GM18909 (cell line): ENCODE results near the gene CRX.
"Not testable (repeated sequence)": the region's sequence is repeated elsewhere in the genome, so short reads cannot be mapped to it uniquely, and the experiment has no call there.

ENCODE experiments used
- ATAC-seq: cut with Tn5 transposase; IDR thresholded peaks from one replicate; pipeline ENCODE4 v1.9.1; 2021; ENCODE audit warnings: mild to moderate bottlenecking; ENCODE audit not compliant: unreplicated experiment, poor library complexity

Gene CRX

DNA sequence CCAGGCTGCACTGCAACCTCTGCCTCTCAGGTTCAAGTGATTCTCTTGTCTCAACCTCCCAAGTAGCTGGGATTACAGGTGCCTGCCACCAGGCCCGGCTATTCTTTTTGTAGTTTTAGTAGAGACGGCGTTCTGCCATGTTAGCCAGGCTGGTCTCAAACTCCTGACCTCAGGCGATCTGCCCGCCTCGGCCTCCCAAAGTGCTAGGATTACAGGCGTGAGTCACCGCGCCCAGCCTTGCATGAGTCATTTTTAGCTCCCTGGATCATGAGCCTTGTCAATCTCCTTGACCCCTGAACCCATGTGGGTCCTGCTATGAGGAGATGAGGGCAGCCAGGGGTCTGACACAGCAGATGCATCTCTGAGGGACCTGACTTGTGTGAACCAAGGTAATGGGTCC is 36.5 kb downstream of the CRX start:
- not testable (repeated sequence) for ATAC-seq

DNA sequence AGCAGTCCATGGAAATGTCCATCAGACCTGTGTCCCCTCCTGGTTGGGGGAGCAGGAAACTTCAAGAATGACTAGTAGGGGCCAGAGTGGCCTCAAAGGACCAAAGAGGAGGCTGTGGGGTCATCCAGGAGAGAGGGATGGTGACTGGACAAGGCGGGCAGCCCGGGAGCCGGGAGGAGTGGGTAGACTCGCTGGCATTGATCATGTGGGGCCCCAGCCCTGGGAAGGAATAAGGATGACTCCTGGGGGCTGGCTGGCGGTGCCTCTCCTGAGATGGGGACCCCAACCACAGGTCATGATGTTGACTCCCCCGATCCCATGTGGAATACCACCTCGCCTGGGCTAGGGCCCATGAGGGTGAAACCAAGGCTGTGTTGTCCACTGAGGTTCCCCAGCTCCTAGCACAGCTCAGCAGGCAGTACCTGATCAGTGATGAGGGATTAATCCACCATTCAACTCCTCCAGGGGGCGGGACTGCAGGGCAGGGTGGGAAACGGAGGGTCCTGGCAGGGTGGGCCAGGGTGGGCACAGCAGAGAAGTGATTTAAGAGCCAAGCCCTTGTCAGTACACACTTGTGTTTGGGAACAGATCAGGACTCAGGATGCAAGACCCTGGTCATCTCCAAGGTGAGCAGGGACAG is 37.0 kb downstream of the CRX start, which contains the start of gene TPRX2:
TPRX2 (plus strand) TSS at position 590 of the 640 bp plus-strand sequence; CDS start at position 602, 12 bp downstream.
- not testable (repeated sequence) for ATAC-seq

DNA sequence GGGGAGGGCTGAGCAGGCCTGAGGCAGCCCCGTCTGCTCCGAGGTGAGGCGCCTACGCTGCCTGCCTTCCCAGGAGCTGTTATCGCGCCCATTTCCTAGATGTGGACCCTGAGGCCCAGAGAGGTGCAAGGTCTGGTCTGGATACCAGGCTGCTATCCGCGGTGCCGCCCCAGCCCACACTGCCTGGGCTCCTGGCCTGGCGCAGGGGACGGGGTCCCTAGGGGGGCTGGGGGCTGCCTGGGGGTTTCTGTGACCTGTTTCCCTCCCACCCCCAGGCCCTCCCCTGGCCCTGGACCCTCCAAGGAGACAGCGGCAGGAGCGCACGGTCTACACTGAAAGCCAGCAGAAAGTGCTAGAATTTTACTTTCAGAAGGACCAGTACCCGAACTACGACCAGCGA is 38.1 kb downstream of the CRX start:
- not testable (repeated sequence) for ATAC-seq

DNA sequence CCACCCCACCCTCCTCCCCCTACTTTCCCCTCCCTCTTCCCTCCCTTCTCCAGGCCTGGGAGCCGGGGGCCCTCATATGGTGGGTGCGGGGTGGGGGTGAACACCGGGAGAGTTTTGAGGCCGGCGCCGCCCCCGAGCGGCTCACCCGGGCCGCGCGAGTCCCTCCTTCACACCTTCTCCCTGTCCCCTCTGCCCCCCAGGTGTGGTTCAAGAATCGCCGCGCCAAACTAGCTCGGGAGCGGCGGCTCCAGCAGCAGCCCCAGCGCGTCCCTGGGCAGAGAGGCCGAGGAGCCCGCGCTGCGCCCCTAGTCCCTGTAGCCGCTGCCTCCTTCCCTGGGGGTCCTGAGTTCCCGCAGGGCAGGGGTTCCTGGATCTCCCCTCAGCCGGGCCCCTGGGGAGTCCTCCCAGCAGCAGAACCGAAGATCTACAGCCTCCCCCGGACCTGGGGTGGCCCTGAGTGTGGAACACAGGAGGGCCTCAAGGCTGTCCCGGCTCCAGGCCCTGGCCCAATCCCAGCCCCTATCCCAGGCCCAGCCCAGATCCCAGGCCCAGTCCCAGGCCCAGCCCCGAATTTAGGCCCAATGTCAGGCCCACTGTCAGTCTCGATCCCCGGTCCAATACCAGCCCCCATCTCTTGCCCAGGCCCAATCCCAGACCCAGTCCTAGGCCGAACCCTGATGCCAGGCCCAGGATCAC is 39.0 kb downstream of the CRX start:
- ATAC-seq = no peak

DNA sequence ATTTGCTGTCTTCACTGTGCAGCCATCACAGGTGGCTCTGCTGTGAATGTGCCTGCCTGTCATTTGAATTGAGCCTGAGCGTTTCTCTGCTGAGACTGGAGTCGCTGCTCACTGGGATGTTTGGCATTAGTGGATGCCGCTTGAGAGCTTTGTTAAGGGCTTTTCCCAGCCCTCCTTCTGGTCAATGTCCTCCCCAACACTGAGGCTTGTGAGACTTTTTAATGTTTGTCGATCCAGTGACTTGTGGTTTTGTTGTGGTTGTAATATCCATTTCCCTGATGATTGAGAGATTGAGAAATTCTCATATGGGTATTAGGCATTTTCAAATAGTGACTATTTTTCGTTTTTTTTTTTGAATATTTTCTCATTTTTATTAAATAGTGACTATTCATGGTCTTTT is 39.9 kb downstream of the CRX start:
- no peak for ATAC-seq

DNA sequence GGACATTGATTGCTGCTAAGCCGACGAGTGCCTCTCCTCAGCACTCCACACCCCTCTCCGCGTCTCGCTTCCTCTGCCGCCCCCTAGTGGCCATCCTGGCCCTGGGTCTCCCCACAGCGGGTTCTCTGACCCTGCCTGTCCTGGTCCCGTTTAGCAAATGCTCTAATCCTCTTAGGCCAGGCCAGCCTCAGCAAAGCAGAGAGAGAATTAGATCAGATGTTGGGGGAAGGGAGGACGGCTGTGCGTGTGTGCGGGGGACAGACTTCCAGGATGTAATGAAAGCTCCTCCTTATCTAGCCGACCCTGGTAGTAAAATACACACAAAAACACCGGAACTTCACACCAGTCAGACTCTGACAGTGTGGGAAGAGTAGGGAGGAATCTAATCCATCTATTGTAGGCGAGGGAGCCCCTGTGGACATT is 41.8 kb downstream of the CRX start:
- no peak for ATAC-seq

DNA sequence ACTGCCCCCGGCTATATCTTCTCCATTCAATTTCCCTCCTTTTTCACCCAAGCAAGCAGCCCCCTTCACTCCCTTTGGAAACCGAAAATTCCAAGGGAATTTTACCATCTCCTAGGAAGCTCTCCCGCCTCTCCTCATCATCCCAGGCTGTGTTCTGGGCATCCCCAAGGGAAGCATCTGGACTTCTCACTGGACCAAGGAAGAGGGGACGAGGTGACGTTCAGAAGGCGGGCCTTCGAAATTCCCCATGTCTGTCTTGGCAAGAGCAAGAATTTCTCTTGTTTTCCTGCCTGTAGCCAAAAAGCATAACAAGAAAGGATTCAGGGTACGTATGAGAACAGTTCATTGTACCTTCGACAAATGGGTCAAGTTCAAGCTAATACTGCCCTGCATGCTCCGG is 43.4 kb downstream of the CRX start:
- ATAC-seq = no peak

DNA sequence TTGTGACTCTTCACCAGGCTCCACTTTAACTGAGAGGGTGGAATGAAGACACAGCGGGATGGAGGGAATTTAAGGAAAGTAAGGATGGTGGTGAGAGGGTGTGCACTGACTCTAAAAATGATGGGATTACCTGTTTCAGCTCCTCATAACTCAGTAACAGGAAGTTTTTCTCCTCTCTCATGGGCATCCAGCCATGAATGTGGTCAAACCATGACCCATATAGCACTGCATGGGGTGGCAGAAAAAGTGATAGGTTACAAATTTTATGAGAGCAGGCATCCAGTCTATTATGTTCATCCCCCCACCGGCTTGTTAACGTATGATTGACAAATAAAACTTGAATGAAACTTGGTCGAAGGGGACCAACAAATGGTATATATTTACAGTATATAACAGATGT is 57.2 kb downstream of the CRX start:
- no peak for ATAC-seq

DNA sequence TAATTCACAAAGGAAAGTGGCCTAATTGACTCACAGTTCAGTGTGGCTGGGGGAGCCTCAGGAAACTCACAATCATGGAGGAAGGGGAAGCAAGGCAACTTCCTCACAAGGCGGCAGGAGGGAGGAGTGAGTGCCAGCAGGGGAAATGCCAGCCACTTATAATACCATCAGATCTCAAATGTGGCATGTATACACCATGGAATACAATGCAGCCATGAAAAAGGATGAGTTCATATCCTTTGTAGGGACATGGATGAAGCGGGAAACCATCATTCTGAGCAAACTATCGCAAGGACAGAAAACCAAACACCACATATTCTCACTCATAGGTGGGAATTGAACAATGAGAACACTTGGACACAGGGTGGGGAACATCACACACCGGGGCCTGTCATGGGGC is 57.6 kb downstream of the CRX start:
- ATAC-seq = not testable (repeated sequence)

DNA sequence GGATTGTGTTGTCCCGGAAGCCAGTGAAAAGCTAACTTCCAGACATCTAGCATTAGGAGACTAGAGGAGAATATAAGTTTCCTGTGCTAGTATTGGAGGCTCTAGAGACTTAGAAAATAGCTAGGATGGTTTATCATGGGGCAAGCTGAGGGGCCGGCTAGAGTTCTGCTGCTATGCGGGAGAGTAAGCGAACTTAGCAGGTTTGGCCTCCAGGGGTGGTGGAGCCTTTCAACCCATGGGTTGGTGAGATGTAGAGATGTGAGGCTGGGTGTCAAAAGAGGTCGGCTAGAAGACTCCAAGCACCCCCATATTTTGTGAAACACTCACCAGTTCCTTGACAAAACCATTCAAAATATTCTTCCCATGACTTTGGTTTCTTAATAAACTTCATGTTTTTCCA is 60.0 kb downstream of the CRX start:
- ATAC-seq = no peak

DNA sequence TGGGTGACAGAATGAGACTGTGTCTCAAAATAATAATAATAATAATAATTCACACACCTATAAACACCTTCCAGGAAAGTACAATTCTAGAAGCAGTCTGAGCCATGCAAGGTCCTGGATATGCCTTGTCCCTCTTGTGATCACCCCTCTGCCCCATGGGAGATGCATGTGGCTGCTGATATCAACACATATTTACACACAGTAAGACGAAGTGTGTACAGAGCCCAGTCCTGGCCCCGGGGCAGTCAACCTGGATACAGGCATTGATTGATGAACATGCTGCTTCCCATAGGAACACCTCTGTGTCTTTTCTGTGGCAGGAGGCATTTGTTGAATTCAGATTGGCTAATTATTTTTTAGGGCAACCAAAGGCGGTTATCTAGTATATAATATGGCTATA is 61.2 kb downstream of the CRX start:
- no peak for ATAC-seq

DNA sequence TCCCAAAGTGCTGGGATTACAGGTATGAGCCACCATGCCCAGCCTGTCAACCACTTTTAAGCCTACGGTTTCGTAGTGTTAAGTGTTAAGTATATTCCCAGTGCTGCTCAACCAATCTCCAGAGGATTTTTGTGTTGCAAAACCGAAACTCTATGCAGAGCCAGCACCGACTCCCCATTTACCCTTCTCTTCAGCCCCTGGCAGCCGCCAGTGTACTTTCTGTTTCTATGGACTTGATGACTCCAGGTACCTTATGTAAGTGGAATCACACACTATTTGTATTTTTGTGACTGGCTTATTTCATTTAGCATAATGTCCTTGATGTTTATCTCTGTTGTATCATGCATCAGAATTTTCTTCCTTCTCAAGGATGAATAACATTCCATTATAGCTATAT is 63.3 kb downstream of the CRX start:
- no peak for ATAC-seq

DNA sequence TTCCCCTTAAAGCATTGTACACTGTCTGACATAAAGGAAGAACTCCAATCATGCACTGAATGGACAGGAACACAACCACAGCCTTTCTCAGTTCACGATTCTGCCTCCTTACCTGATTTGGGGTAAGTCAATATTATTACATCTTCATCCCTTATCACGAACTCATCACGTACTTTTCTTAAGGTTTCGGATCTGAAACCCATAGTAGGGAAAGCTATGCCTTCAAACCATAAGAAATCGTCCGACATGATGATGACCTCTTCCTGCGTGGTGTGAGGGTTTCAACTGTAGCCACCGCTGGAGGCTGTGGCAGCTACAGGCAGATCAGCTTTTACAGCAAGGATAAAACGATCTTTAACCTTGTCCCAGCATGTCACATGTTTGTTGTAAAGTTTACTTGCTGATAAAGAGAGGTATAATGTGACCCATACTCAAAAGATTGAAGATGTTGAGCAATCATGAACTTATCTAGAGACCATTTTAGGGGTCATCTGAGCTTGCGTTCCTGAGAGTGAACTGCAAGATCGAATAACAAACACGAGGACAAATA is 64.3 kb downstream of the CRX start, which contains the start of gene SULT2A1:
SULT2A1 (minus strand) TSS at position 306 of the 550 bp plus-strand sequence; CDS start at position 248, 58 bp downstream.
- ATAC-seq = no peak

DNA sequence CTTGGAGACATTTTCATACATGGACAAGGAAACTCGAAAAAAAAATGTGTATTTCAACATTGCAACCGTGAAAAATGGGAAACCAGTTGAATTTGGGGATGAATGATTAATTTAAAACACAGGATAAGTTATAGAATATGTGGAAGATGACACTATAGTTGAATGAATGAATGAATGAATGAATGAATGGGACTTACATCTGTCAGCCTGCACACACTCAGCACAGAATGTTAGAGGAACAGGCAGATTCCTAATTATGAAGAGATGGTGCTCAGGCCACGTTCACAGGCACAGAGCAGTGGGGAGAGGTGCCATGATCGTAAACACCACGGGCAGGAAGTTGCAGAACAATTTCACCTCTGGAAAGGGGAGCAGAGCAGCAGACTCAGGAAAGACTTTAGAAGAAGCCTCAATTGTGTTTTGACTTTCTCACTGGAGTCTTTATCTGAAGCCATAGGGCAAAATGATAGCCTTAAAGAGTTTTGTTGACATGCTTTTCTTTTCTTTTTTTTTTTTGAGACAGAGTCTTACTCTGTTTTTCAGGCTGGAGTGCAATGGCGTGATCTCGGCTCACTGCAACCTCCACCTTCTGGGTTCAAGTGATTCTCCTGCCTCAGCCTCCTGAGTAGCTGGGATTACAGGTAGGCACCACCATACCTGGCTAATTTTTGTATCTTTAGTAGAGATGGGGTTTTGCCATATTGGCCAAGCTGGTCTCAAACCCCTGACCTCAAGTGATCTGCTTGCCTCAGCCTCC is 69.3 kb downstream of the CRX start:
- no peak for ATAC-seq

DNA sequence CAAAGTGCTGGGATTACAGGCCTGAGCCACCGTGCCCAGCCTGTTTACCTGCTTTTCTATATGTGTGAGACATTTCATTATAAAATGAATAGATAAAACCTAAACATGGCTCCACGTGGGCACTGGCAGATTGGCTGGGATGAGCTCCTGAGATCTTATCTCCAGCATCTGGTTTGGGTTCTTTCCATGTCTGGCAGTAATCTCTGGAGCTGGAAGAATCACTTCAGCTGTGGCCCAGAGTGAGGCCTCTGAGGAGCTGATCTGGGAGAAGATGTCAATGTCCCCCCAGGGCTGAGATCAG is 69.8 kb downstream of the CRX start:
- ATAC-seq = no peak

DNA sequence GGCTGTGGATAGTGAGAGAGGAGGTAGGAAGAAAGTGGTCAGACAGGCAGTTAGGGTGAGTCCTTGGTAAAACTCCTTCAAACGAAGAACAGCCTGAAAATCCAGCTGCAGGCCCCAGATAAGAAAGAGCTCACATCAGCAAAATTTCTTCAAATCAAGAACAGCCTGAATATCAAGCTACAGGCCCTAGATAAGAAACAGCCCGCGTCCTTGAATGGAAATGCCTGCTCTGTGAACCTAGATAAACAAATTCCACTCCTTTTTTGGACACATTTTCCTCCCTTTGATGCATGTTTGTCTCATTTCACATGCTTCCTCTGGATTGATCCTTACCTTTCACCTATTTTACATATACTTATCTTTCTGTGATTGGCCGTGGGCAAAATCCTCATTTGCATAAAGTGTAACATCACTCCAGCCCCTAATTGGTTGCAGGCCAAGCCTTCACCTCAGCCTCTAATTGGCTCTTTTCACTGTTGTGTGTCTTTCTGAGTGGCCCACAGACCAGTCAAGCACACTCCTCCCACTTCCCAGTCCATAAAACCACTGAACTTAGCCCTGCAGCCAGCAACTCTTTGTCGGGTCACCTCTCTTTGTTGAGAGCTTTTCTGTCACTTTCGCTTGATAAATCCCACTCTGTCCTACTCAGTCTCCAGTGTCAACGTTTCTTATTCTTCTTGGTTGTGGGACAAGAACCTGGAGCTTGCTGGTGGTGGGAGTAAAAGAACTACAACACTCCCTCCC is 70.4 kb downstream of the CRX start:
- no peak for ATAC-seq
